Measurements from ENCODE around the gene ITGA11.

DNA sequence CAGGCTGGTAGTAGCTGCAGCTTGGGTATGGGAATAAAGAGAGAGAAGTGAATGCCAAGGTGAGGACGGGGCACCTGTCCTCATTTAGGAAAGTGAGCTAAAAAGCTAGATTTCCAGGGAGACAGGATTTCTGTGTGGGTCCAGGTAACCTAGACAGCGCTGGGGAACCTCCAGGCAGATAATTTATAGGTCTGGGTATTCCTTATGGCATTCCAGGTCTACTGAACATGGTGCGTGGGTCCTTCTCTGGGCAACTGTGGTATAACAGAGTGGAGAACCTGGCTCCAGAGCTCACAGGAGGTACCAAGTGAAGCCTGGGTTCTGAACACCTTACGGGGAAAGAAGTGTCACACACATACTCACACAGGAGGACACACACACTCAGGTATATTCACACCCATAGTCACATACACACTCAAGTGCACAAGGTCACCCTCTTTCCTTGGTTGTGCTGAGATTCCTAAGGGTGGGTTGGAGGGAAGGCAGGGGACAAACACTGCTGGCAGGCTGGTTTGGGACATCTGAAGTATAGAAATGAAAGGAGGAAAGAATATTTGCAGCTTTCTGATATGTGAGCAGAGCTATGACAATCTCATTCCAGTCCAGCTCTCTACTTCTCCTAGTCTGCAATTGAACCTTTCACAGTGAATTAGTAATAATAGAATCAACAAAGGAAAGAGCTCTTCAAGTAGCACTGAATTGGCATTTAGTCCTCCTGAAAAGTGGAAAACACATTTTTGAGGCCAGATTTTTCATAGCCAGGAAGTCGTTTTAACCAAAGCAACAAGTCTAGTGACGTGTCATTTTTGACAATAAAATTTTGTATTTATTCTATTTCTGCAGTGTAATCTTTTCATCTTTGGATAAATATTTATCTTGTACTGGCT, 37.4 kb upstream of the ITGA11 start:
- no peak for TF ChIP-seq EZH2 (IDR thresholded peaks at IDR 0.05; ENCODE audit: insufficient read depth, low read length)
- TF ChIP-seq, protein P1, sequence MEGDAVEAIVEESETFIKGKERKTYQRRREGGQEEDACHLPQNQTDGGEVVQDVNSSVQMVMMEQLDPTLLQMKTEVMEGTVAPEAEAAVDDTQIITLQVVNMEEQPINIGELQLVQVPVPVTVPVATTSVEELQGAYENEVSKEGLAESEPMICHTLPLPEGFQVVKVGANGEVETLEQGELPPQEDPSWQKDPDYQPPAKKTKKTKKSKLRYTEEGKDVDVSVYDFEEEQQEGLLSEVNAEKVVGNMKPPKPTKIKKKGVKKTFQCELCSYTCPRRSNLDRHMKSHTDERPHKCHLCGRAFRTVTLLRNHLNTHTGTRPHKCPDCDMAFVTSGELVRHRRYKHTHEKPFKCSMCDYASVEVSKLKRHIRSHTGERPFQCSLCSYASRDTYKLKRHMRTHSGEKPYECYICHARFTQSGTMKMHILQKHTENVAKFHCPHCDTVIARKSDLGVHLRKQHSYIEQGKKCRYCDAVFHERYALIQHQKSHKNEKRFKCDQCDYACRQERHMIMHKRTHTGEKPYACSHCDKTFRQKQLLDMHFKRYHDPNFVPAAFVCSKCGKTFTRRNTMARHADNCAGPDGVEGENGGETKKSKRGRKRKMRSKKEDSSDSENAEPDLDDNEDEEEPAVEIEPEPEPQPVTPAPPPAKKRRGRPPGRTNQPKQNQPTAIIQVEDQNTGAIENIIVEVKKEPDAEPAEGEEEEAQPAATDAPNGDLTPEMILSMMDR (IDR thresholded peaks at IDR 0.05; ENCODE audit: insufficient read depth, low read depth, low read length): no peak
